ENCODE data around the gene RPL10.

RPL10 gene

GRCh38 chrX:154449618-154450017, 51.4 kb downstream of the RPL10 start:
- no peak for DNase-seq (ENCODE audit: low read depth, low spot score)

DNA sequence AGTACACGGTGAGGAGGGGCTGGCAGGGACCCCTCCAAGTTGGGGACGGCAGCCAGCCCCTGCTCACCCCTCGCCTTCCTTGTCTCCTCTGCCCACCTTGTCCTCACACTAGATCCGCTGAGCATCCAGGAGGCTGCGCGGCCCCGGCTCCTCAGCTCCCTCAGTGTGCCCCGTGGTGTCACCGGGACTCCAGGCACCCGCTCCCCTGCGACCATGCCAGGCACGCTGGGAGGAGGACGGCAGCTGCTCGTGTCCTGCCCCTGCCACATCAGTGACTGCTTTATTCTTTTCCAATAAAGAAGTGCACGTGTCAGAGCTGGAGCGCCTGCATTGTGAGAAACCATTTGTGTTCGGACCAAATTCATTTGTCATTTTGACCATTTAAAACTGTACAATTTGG, 52.1 kb downstream of the RPL10 start:
- DNase-seq (ENCODE audit: low read depth, low spot score), result no peak

Measured in brain pericyte (primary cell).